B cell (primary cell): ENCODE measurements around the gene ABR. TPM values are rescaled to one million over a fixed set of nuclear protein-coding genes. Genes with fewer than 3 reads are reported as not detected.

ENCODE experiments used
- ATAC-seq: fragments of 200-7000 bp; cut with Tn5 transposase; one replicate; pipeline ENCODE4 v1.10.0; 2021; ENCODE audit warnings: low read depth, mild to moderate bottlenecking, moderate number of reproducible peaks, moderate library complexity
- CTCF ChIA-PET: fragments of 350-600 bp; sonication (Branson Sonifier 250); formaldehyde crosslinking; loops from one replicate; lab custom pipeline; 2021; ENCODE audit warnings: antibody characterized with exemption, inconsistent platforms; lab: Charles Lee
- POLR2A ChIA-PET: fragments of 350-600 bp; sonication (Branson Sonifier 250); formaldehyde crosslinking; loops from one replicate; lab custom pipeline; 2021; ENCODE audit warnings: antibody characterized with exemption; lab: Charles Lee
- DNase-seq: peaks from one replicate; pipeline ENCODE4 v3.0.0; 2013
- H2AFZ ChIP-seq: 2 replicates; pipeline ENCODE4 v1.6.1; 2012; ENCODE audit warnings: mild to moderate bottlenecking, low read depth, low read length; ENCODE audit not compliant: insufficient read depth, poor library complexity, severe bottlenecking
- H3K27ac ChIP-seq, 2 donors: 1 replicate in 1 of 2; 2 replicates in 1 of 2; pipeline ENCODE4 v1.5.1; 2012 to 2013; ENCODE audit warnings: low read length in 2 of 2, mild to moderate bottlenecking in 2 of 2, moderate library complexity in 1 of 2
- H3K27me3 ChIP-seq, 4 experiments: fragments of 200-600 bp in 1 of 4; sonication (generic) in 1 of 4; replicated peaks in 1 of 4; 1 replicate in 2 of 4; 2 replicates in 2 of 4; pipeline versions ENCODE4 v1.6.1 to v1.7.0; 2013 to 2016; ENCODE audit warnings: low read length in 3 of 4, mild to moderate bottlenecking in 2 of 4, mixed read lengths in 1 of 4, moderate library complexity in 1 of 4; ENCODE audit not compliant: insufficient read depth in 4 of 4, control insufficient read depth in 3 of 4; ENCODE audit errors: control extremely low read depth in 1 of 4
- H3K36me3 ChIP-seq, 2 experiments: replicated peaks in 1 of 2; 1 replicate in 1 of 2; 2 replicates in 1 of 2; pipeline versions ENCODE4 v1.6.1 to v1.7.1; 2013; ENCODE audit warnings: low read length in 1 of 2; ENCODE audit not compliant: insufficient read depth in 2 of 2, control insufficient read depth in 1 of 2; ENCODE audit errors: control extremely low read depth in 1 of 2, extremely low read depth in 1 of 2
- H3K4me1 ChIP-seq, 2 donors: fragments of 200-600 bp in 1 of 2; sonication (generic) in 1 of 2; 1 replicate in 1 of 2; 2 replicates in 1 of 2; pipeline versions ENCODE4 v1.5.1 to v1.6.1; 2013 to 2017; ENCODE audit warnings: low read length in 2 of 2; ENCODE audit not compliant: control insufficient read depth in 2 of 2, insufficient read depth in 2 of 2
- H3K4me2 ChIP-seq: replicated peaks from 2 replicates; pipeline ENCODE3; 2012; ENCODE audit warnings: mild to moderate bottlenecking, low read depth, low read length; ENCODE audit not compliant: poor library complexity, severe bottlenecking
- H3K4me3 ChIP-seq, 5 experiments: fragments of 200-600 bp in 1 of 5; sonication (generic) in 1 of 5; 1 replicate in 3 of 5; 2 replicates in 2 of 5; pipeline versions ENCODE4 v1.5.1 to v1.7.0; 2011 to 2016; ENCODE audit warnings: low read length in 4 of 5, mild to moderate bottlenecking in 4 of 5, low read depth in 2 of 5, control low read depth in 1 of 5, moderate library complexity in 1 of 5; ENCODE audit not compliant: insufficient read depth in 1 of 5; ENCODE audit errors: control extremely low read depth in 1 of 5, extremely low read depth in 1 of 5
- H3K79me2 ChIP-seq: fragments of 200-600 bp; sonication (generic); one replicate; pipeline ENCODE4 v1.6.0; 2016; ENCODE audit warnings: low read length; ENCODE audit not compliant: control insufficient read depth, insufficient read depth
- H3K9ac ChIP-seq: fragments of 200-600 bp; sonication (generic); 2 replicates; pipeline ENCODE4 v1.6.1; 2017; ENCODE audit warnings: mild to moderate bottlenecking, low read length, moderate library complexity
- H3K9me3 ChIP-seq, 3 donors: one replicate each; pipeline versions ENCODE4 v1.6.1 to v1.7.1; 2013; ENCODE audit warnings: low read length in 2 of 3; ENCODE audit not compliant: control insufficient read depth in 2 of 3, insufficient read depth in 1 of 3; ENCODE audit errors: control extremely low read depth in 1 of 3
- H4K20me1 ChIP-seq: 2 replicates; pipeline ENCODE4 v1.6.0; 2012; ENCODE audit warnings: mild to moderate bottlenecking, low read length; ENCODE audit not compliant: insufficient read depth, control insufficient read depth, poor library complexity, severe bottlenecking
- H3K27ac Mint-ChIP-seq: one replicate; pipeline ENCODE4 v1.8.0; 2021; ENCODE audit warnings: mixed read lengths
- H3K27me3 Mint-ChIP-seq: one replicate; pipeline ENCODE4 v1.8.0; 2021; ENCODE audit warnings: mixed read lengths
- H3K4me1 Mint-ChIP-seq: one replicate; pipeline ENCODE4 v1.8.0; 2021; ENCODE audit warnings: mixed read lengths
- H3K4me3 Mint-ChIP-seq: one replicate; pipeline ENCODE4 v1.8.0; 2021; ENCODE audit warnings: mixed read lengths
- H3K9me3 Mint-ChIP-seq: one replicate; pipeline ENCODE4 v1.8.0; 2022; ENCODE audit warnings: mixed read lengths; ENCODE audit not compliant: insufficient read depth
- CTCF ChIP-seq: fragments of 200-600 bp; IDR thresholded peaks from one replicate; pipeline ENCODE4 v1.8.0; 2022; ENCODE audit warnings: antibody characterized with exemption, mild to moderate bottlenecking
- EZH2 ChIP-seq: IDR thresholded peaks from 2 replicates; pipeline ENCODE4 v1.6.1; 2012; ENCODE audit warnings: borderline replicate concordance, low read depth, mild to moderate bottlenecking, moderate library complexity, low read length; ENCODE audit not compliant: insufficient read depth, poor library complexity, severe bottlenecking
- WGBS: methylation state at CpG from one replicate; pipeline ENCODE4 v1.1.5; 2013; ENCODE audit warnings: missing lambda C conversion rate; ENCODE audit not compliant: insufficient coverage; 5-methylcytosine and 5-hydroxymethylcytosine counted together
- intact Hi-C: fragments of 100-400 bp; cut with micrococcal nuclease; formaldehyde crosslinking; loops from one replicate; pipeline ENCODE4 v1.10.0; 2022
- polyA plus RNA-seq: library from polyadenylated mRNA; depleted of rRNA; stranded (reverse); fragments of >200 nt; gene quantifications from 2 replicates; pipeline ENCODE4 v1.2.3, GENCODE V29; 2012
- total RNA-seq, 2 donors: library from RNA; stranded (reverse); fragments of 120-200 nt in 1 of 2; gene quantifications; 1 replicate in 1 of 2; 2 replicates in 1 of 2; pipeline versions ENCODE4 v1.2.3 to v1.2.4, GENCODE V29; 2013 to 2022

Gene ABR
- total and polyA plus RNA-seq, 2 donors (not counting 1 experiment from before 2014, with no cell fraction given) = 79.8 to 262 TPM

GRCh38 chr17:1124896-1125787 is 54.6 kb downstream of the ABR start:
- Histone ChIP-seq H3K9me3 (peaks cover 0 to 14% (median 3%) of the 10 kb centered on the region in 3 donors), H3K27me3 (no peaks in the 10 kb centered on the region), H3K4me1 (peaks cover 12% of the 10 kb centered on the region in 2 donors), H3K27ac (no peak overlapping the region), H3K36me3 (peaks cover 2 to 9% of the 10 kb centered on the region in 2 experiments), H3K79me2 (peaks cover 84% of the 10 kb centered on the region), H2AFZ (no peak overlapping the region), H3K9ac (no peak overlapping the region), H4K20me1 (peaks cover 98% of the 10 kb centered on the region), H3K4me2 (no peak overlapping the region), H3K4me3 (no peak overlapping the region)
- intact Hi-C loops = no loop called here
- WGBS = 96% methylated on average over 50 of the region's 53 CpGs
- DNase-seq (no peak), ATAC-seq (no peak)
- Mint-ChIP-seq H3K27ac (no peak overlapping the region), H3K4me1 (peaks cover 15% of the 10 kb centered on the region), H3K4me3 (no peak overlapping the region), H3K9me3 (no peaks in the 10 kb centered on the region), H3K27me3 (no peaks in the 10 kb centered on the region)
- no peak for TF ChIP-seq CTCF
- no peak for TF ChIP-seq EZH2
- POLR2A ChIA-PET = no interaction called here
- CTCF ChIA-PET = interaction anchor here (0.6 to 6.2 kb wide), 5 partner anchors 28 to 207 kb away, joined by 3 to 138 read pairs (median 23); no protein-coding TSS in a partner anchor
